ENCODE data around the gene DLG2.

DNA sequence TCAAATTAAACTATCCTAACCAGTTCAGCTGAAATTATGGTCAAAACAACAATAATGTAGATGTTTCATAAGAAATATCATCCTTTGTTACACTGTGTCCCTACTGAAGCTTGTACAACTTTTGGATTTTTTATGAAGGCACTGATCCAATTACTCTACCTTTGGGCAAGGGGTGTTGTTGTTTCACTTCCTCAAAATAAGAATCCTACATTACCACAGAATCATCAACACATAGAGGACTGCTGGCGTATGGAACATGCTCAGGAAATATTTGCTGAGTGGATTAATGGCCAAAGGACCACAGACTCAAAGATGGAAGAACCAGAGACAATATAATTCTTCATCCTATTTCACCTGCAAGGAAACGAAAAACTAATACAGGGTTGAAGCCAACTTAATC, 1433.4 kb downstream of the DLG2 start:
- TF ChIP-seq, protein P1, sequence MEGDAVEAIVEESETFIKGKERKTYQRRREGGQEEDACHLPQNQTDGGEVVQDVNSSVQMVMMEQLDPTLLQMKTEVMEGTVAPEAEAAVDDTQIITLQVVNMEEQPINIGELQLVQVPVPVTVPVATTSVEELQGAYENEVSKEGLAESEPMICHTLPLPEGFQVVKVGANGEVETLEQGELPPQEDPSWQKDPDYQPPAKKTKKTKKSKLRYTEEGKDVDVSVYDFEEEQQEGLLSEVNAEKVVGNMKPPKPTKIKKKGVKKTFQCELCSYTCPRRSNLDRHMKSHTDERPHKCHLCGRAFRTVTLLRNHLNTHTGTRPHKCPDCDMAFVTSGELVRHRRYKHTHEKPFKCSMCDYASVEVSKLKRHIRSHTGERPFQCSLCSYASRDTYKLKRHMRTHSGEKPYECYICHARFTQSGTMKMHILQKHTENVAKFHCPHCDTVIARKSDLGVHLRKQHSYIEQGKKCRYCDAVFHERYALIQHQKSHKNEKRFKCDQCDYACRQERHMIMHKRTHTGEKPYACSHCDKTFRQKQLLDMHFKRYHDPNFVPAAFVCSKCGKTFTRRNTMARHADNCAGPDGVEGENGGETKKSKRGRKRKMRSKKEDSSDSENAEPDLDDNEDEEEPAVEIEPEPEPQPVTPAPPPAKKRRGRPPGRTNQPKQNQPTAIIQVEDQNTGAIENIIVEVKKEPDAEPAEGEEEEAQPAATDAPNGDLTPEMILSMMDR (IDR thresholded peaks at IDR 0.05) = no peak
- TF ChIP-seq EP300 (IDR thresholded peaks at IDR 0.05) (no peak), POLR2A (IDR thresholded peaks at IDR 0.05) (no peak)

Data from sigmoid colon (tissue), 4 donors.